Measurements from ENCODE around the gene LRMDA. TPM values are rescaled to one million over a fixed set of nuclear protein-coding genes. Genes with fewer than 3 reads are reported as not detected.

LRMDA gene
- total RNA-seq, 4 donors from 2014 or later: 12.0 to 15.9 (median 13.9) TPM

- ATAC-seq (ENCODE audit: low FRiP score): no peak
- no peak for TF ChIP-seq CTCF (IDR thresholded peaks at IDR 0.05)
- DNase-seq (ENCODE audit: low spot score): no peak
These were observed 957.0 kb downstream of the LRMDA start for GRCh38 chr10:76388321-76389023.

- no peak for ATAC-seq (ENCODE audit: low FRiP score)
- TF ChIP-seq CTCF (IDR thresholded peaks at IDR 0.05): no peak
- no peak for DNase-seq (ENCODE audit: low spot score)
These were observed 962.7 kb downstream of the LRMDA start for GRCh38 chr10:76393875-76394706.

GRCh38 chr10:76394707-76395042 lies 963.3 kb downstream of the LRMDA start:
- no peak for TF ChIP-seq CTCF (IDR thresholded peaks at IDR 0.05)
- DNase-seq (ENCODE audit: low spot score): no peak
- no peak for ATAC-seq (ENCODE audit: low FRiP score)

- TF ChIP-seq CTCF (IDR thresholded peaks at IDR 0.05): no peak
- ATAC-seq (ENCODE audit: low FRiP score) (no peak), DNase-seq (ENCODE audit: low spot score) (no peak)
These were observed 963.8 kb downstream of the LRMDA start for GRCh38 chr10:76395251-76395650.

- ATAC-seq (ENCODE audit: low FRiP score) (no peak), DNase-seq (ENCODE audit: low spot score) (no peak)
- no peak for TF ChIP-seq CTCF (IDR thresholded peaks at IDR 0.05)
These were observed 964.7 kb downstream of the LRMDA start for GRCh38 chr10:76396134-76396533.

GRCh38 chr10:76397181-76398042 lies 966.0 kb downstream of the LRMDA start:
- no peak for TF ChIP-seq CTCF (IDR thresholded peaks at IDR 0.05)
- no peak for DNase-seq (ENCODE audit: low spot score)
- ATAC-seq (ENCODE audit: low FRiP score): no peak

Measured in omental fat pad (tissue), 4 donors.